22Rv1 (cell line): ENCODE data around the gene GSTM1.
A peak's percentile ranks its signal among the peaks of the same experiment; 100 is the strongest.

ENCODE experiments used
- CTCF ChIP-seq: fragments of 450-650 bp; IDR thresholded peaks from 2 replicates; pipeline ENCODE4 v1.5.1; 2017; ENCODE audit warnings: mild to moderate bottlenecking
- ZFX ChIP-seq: fragments of 450-650 bp; IDR thresholded peaks from 2 replicates; pipeline ENCODE4 v1.6.1; 2017; ENCODE audit warnings: antibody characterized with exemption, borderline replicate concordance

GRCh38 chr1:109640285-109640865 is 47.2 kb upstream of the GSTM1 start:
- TF ChIP-seq CTCF (peak; percentile 92), ZFX (no peak)
